ENCODE measurements around the gene SEMA4D.

SEMA4D gene

DNA sequence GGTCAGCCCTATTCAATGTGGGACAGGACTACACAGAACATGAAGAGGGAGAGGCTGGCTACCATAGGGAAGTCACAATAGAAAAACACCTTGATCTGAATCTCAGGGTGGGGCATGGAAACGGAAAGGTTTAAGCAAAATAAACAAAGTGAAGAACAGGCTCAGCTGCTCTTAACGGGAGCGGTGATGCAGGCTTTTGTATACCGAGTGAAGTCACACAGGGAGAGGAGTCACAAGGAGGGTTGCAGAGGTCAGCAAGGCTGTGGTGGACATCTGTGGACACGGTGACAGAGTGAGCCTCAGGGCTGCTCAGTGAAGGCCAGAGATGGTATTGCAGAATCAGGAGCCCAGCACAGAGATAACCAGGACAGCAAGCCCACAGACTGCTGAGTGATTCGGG lies 30.6 kb upstream of the SEMA4D start:
- DNase-seq, result no peak

- DNase-seq, result no peak
Observed at GRCh38 chr9:89528131-89528530, 30.2 kb upstream of the SEMA4D start.

GRCh38 chr9:89527084-89527483 lies 29.2 kb upstream of the SEMA4D start:
- DNase-seq, result no peak

DNA sequence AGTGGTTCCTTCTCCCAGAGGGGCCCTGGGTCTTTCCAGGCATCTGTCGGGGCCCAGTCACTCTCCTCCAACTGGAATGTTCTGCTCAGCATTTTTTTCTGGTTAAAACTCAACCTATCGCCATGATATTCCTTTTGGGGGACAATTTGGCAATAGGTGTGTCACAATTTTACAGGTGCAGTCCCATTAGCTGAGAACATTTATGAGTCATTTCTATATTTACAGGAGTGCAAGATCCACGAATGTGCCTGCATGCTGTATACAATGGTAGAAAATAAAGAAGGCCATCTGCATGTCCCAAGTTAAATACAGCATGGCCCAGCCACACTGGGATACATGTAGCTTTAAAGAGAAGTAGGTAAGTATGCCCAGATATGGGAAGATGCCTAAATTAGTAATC lies 28.8 kb upstream of the SEMA4D start:
- DNase-seq, result no peak

GRCh38 chr9:89525446-89526374 lies 27.8 kb upstream of the SEMA4D start:
- DNase-seq, result no peak

DNA sequence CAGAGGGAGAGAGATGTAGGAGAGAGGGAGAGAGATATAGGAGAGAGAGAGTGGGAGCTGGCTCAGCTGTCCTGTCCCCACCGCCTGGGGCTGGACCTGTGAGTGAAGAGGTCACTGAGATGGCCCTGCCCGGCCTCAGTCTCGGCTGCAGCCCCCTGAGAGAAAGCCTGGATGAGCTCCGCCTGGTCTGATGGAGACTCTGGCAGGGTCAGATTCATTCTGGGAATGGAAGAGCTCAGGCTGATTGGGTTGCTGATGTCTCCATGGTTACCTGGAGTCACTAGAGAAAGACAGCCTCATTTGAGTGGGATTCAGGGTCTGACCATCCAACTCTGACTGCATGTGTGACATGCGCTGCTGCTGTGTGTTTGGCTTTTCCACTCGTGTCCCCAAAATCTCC lies 27.1 kb upstream of the SEMA4D start:
- DNase-seq, result no peak

- peak; percentile 58 for DNase-seq
Observed at GRCh38 chr9:89523948-89524347, 26.0 kb upstream of the SEMA4D start.

- no peak for DNase-seq
Observed at GRCh38 chr9:89522959-89523285, 25.0 kb upstream of the SEMA4D start.

GRCh38 chr9:89522261-89522958 lies 24.5 kb upstream of the SEMA4D start:
- peak; percentile 78 for DNase-seq

DNA sequence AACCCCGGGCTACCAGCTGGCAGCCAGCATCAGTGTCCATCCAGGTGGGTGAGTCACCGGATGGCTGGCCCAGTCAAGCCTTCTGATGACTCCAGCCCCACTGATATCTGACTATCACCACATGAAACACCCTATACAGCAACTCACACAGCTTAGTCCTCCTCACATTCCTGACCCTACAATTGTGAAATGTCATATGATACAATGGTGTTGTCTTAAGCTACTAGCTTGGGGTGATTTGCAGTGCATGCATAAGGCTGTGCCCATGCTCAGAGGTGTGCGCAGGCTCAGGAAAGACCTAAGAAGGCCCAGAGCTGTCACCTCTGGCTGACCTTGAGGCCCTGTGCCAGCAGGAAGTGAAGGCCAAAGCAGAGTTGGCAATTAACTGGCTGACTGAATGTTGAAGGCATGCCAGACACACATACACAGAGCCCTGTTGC lies 21.5 kb upstream of the SEMA4D start:
- no peak for DNase-seq

DNA sequence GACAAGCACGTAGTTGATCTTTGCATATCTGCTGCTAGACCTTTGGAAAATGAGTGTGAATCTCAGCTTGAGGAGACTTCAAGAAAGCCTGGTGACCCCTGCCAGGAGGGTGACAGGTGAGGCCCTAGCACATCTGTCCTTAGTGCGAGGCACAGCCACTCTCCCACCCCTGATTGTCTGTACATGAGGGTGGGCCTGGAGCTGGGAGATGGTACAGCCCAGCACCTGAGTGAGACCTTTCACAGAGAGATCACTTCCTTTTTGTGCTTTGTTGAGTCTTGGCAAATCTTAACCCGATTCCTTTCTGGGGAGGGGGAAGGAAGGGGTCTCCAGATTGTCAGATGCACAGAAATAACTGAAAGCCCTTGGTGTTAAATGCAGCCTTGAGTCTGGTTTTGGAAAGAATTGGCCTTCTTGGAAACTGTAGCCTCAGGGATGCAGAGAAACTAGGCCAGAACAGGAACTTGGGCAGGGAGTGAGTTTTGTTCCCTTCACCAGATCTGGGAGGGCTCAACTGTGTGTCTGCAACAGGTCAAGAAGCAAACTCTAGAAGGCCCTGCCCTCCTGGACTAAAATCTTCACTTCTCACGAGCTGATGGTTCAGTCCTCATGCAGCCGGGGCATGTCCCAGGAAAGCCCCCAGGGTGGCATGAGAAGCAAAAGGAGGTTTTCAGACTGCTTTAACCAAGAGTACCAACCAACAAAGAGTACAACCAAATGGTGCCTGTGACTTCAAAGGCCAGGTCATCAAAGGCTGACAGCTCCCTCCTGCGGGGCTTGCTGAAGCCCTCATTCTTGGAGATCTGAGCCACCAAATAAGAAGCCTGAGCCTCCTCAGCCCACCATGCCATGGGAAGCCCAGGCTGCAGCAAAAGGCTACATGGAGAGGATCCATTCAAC lies 20.8 kb upstream of the SEMA4D start:
- no peak for DNase-seq

DNA sequence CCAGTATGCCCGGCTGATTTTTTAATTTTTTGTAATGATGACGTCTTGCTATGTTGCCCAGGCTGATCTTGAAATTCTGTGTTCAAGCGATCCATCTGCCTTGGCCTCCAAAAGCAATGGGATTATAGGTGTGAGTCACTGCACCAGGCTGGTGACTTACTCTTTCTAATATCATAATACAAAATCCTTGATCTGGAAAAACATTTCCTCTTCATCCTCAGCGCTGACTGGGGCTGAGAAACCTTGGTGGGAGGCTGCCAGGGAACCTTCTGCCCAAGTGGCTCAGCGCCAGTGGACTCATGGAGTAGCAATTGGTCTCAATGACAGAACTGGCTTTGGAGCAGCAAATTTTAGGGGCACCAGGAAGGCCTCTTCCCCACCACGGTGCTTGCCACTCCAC lies 17.5 kb upstream of the SEMA4D start:
- DNase-seq, result no peak

DNA sequence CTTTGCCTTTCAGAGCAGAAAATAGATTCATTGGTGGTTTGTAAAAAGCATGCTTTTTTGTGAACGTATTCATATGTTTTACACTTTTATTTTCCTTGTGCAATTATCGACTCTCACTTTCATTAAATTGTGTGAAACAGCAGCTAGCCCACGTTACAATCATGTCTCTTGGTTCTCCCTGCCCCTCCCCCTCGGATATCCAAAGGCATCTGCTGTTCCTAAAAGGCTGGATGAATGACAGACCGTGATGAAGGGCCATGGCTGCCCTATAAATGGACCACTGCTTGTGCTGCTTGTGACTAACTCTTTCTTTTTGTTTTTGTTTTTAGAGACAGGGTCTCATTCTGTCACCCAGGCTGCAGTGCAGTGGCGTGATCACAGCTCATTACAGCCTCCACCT lies 17.0 kb upstream of the SEMA4D start:
- no peak for DNase-seq

DNA sequence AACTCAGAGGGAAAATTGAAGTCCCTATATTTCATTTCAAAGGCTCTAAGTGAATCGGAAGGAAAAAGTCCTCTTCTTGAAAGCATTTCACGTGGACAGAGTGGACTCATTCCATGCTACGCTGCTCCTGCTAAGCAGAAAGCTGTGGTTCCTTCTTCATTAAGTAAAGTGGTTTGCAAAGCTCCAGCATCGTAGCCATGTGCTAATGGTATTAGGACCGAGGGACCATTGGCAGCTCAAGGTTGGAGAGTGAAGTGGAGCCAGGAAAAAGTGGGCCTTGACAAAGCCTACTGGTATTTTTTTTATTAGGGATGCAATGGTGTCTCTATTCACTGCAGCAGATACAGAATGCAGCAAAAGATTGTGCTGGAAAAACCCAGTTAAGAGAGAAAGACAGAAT lies 16.4 kb upstream of the SEMA4D start:
- no peak for DNase-seq

DNA sequence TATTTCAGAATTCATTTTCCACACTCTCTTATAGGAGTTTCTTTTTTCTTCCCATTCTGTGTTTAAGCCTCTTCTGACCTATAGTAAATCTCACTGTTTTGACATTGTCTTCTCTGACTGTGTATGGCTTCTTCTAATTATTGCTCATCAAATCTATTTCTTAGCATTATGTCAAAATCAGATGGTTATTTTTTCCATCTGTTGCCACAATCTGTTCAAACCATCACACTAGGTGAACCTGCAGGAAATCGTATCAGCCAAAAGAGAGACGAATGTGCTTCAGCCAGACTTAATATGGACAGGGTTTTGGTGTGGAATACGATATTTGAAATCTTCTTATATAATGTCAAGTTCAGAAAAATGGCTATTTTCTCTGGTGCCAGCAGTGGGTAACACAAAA lies 15.9 kb upstream of the SEMA4D start:
- no peak for DNase-seq

DNA sequence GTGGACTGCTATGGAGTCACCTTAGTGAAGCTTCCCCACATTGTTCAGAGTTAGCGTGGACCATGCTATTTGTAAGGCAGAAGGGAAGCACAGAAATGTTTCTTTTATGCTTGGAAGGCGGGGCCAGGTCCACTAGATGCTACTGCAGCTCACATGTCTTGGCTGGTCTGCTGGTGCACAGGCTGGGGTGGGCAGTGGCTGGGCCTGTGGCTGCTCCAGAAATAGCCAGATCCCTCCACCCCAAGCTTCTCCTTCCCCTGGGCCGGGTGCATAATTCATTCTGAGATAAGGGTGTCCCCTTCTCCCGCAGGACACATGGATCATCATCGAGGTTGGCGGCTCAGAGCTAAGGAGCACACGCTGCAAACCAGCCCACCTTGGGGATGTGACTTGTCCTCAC lies 14.5 kb upstream of the SEMA4D start:
- no peak for DNase-seq

- DNase-seq, result no peak
Observed at GRCh38 chr9:89508951-89509615, 11.2 kb upstream of the SEMA4D start.

GRCh38 chr9:89505911-89506310 lies 8.0 kb upstream of the SEMA4D start:
- no peak for DNase-seq

GRCh38 chr9:89505048-89505447 lies 7.1 kb upstream of the SEMA4D start:
- no peak for DNase-seq

- no peak for DNase-seq
Observed at GRCh38 chr9:89502671-89503070, 4.8 kb upstream of the SEMA4D start.

GRCh38 chr9:89502038-89502601 lies 4.2 kb upstream of the SEMA4D start:
- no peak for DNase-seq

- no peak for DNase-seq
Observed at GRCh38 chr9:89501311-89501898, 3.5 kb upstream of the SEMA4D start.
